ENCODE results near the gene ADSS1.
A peak's percentile ranks its signal among the peaks of the same experiment; 100 is the strongest.

Gene ADSS1

DNA sequence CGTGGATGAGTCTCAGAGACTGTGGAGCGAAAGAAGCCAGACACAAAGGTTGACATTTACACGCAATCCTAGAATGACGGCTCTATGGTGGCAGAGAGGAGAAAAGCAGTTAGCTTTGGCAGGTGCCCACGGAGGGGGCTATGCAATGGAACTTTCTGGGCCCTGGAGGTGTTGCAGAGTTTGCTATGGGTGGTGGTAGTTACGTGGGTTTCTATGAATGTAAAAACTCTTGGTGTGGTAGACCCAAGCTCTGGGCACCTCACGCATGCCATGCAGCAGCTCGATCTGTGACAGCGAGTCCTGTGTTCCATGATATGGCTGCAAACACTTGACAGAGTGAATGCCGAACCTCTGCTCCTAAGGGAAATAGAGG is 39.6 kb upstream of the ADSS1 start:
- no peak for TF ChIP-seq RAD21 (IDR thresholded peaks at IDR 0.05; ENCODE audit: low read depth)
- no peak for TF ChIP-seq TEAD4 (IDR thresholded peaks at IDR 0.05)
- TF ChIP-seq TAF1 (IDR thresholded peaks at IDR 0.05; ENCODE audit: low read depth) = no peak
- no peak for TF ChIP-seq TCF12 (IDR thresholded peaks at IDR 0.05; ENCODE audit: low read depth)
- no peak for TF ChIP-seq NFIC (IDR thresholded peaks at IDR 0.05)
- TF ChIP-seq CEBPB (IDR thresholded peaks at IDR 0.05) = no peak
- no peak for TF ChIP-seq CREB1 (IDR thresholded peaks at IDR 0.05; ENCODE audit: low read depth)
- TF ChIP-seq FOXM1 (IDR thresholded peaks at IDR 0.05; ENCODE audit: borderline replicate concordance, low read depth) = no peak
- TF ChIP-seq EGR1 (IDR thresholded peaks at IDR 0.05) = no peak
- no peak for TF ChIP-seq REST (IDR thresholded peaks at IDR 0.05; ENCODE audit: low read depth)
- no peak for TF ChIP-seq EP300 (IDR thresholded peaks at IDR 0.05; ENCODE audit: borderline replicate concordance)
- no peak for TF ChIP-seq MAX (IDR thresholded peaks at IDR 0.05)
- TF ChIP-seq USF1 (IDR thresholded peaks at IDR 0.05) = no peak
- no peak for TF ChIP-seq ZBTB7A (IDR thresholded peaks at IDR 0.05; ENCODE audit: low read depth)
- TF ChIP-seq YY1 (IDR thresholded peaks at IDR 0.05; ENCODE audit: low read depth) = no peak

GRCh38 chr14:104685216-104685997 is 38.6 kb upstream of the ADSS1 start:
- peak; percentile 6; the same call in 1 of the 2 replicates for TF ChIP-seq RAD21 (IDR thresholded peaks at IDR 0.05; ENCODE audit: low read depth)
- TF ChIP-seq MAX (IDR thresholded peaks at IDR 0.05) = no peak
- no peak for TF ChIP-seq TCF12 (IDR thresholded peaks at IDR 0.05; ENCODE audit: low read depth)
- no peak for TF ChIP-seq USF1 (IDR thresholded peaks at IDR 0.05)
- TF ChIP-seq NFIC (IDR thresholded peaks at IDR 0.05) = no peak
- TF ChIP-seq FOXM1 (IDR thresholded peaks at IDR 0.05; ENCODE audit: borderline replicate concordance, low read depth) = no peak

DNA sequence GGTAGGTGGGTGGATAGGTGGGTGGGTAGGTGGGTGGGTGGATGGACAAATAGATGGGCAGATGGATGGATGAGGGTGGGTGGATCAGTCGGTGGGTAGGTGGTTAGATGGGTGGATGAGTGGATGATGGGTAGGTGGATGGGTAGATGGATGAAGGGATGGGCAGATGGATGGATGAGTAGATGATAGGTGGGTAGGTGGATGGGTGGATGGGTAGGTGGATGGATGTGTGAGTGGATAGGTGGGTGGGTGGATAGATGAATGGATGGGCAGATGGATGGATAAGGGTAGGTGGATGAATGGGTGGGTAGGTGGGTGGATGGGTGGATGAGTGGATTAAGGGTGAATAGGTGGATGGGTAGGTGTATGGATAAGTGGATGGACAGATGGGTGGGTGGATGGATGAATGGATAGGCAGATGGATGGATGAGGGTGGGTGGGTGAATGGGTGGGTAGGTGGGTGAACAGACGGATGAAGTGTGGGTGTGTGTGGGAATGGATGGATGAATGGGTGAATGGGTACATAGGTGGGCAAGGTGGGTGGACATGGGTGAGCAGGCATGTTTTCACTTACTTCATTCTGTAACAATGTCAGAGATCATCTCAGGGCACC is 37.9 kb upstream of the ADSS1 start:
- no peak for TF ChIP-seq YY1 (IDR thresholded peaks at IDR 0.05; ENCODE audit: low read depth)
- TF ChIP-seq CEBPB (IDR thresholded peaks at IDR 0.05) = no peak
- no peak for TF ChIP-seq TAF1 (IDR thresholded peaks at IDR 0.05; ENCODE audit: low read depth)
- no peak for TF ChIP-seq USF1 (IDR thresholded peaks at IDR 0.05)
- no peak for TF ChIP-seq FOXM1 (IDR thresholded peaks at IDR 0.05; ENCODE audit: borderline replicate concordance, low read depth)

- no peak for TF ChIP-seq TEAD4 (IDR thresholded peaks at IDR 0.05)
- TF ChIP-seq MAX (IDR thresholded peaks at IDR 0.05) = no peak
- TF ChIP-seq RAD21 (IDR thresholded peaks at IDR 0.05; ENCODE audit: low read depth) = no peak
- no peak for TF ChIP-seq TAF1 (IDR thresholded peaks at IDR 0.05; ENCODE audit: low read depth)
- TF ChIP-seq TCF12 (IDR thresholded peaks at IDR 0.05; ENCODE audit: low read depth) = no peak
- no peak for TF ChIP-seq NFIC (IDR thresholded peaks at IDR 0.05)
- no peak for TF ChIP-seq EGR1 (IDR thresholded peaks at IDR 0.05)
- no peak for TF ChIP-seq YY1 (IDR thresholded peaks at IDR 0.05; ENCODE audit: low read depth)
- TF ChIP-seq CEBPB (IDR thresholded peaks at IDR 0.05) = no peak
- no peak for TF ChIP-seq USF1 (IDR thresholded peaks at IDR 0.05)
- no peak for TF ChIP-seq EP300 (IDR thresholded peaks at IDR 0.05; ENCODE audit: borderline replicate concordance)
- no peak for TF ChIP-seq ZBTB7A (IDR thresholded peaks at IDR 0.05; ENCODE audit: low read depth)
- TF ChIP-seq CREB1 (IDR thresholded peaks at IDR 0.05; ENCODE audit: low read depth) = no peak
- no peak for TF ChIP-seq REST (IDR thresholded peaks at IDR 0.05; ENCODE audit: low read depth)
- no peak for TF ChIP-seq FOXM1 (IDR thresholded peaks at IDR 0.05; ENCODE audit: borderline replicate concordance, low read depth)
Measured at GRCh38 chr14:104686624-104687517, 37.2 kb upstream of the ADSS1 start.
